ENCODE measurements around the gene TMUB1. TPM values are rescaled to one million over a fixed set of nuclear protein-coding genes. Genes with fewer than 3 reads are reported as not detected.

TMUB1 gene
- total RNA-seq, 1 experiment from 2014 or later = 51.2 TPM

DNA sequence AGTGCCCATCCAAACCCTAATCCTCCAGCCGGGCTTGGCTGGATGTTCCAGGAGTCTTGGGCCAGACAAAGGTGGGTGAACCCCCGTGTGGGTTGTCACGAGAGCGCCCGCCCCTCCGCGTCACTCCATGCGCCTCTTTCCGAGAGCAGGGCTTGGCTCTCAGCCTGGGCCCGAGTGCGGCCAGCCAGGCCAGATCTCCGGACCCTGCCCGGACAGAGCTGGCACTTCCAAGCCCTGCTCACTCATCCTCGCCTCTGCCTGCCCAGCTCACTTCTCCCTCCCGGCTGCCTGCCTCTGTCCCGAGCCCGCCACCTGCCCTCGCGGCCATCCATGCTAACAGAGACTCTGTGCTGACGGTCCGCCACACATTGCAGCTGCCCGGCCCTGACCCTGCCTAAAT lies 37.6 kb upstream of the TMUB1 start:
- no peaks in the 10 kb centered on the region for H3K27me3 Mint-ChIP-seq (ENCODE audit: unreplicated experiment)
- H3K9me3 Mint-ChIP-seq (ENCODE audit: low read depth, unreplicated experiment) = no peaks in the 10 kb centered on the region
- peaks cover 22% of the 10 kb centered on the region for H3K36me3 Mint-ChIP-seq (ENCODE audit: insufficient read depth, unreplicated experiment)
- CTCF ChIA-PET = no interaction called here
- H3K4me3 Mint-ChIP-seq (ENCODE audit: low read depth, unreplicated experiment) = no peak overlapping the region
- H3K27ac Mint-ChIP-seq (ENCODE audit: unreplicated experiment) = no peak overlapping the region
- H3K4me1 Mint-ChIP-seq (ENCODE audit: low read depth, unreplicated experiment) = peaks cover 4% of the 10 kb centered on the region
- TF ChIP-seq, protein P1, sequence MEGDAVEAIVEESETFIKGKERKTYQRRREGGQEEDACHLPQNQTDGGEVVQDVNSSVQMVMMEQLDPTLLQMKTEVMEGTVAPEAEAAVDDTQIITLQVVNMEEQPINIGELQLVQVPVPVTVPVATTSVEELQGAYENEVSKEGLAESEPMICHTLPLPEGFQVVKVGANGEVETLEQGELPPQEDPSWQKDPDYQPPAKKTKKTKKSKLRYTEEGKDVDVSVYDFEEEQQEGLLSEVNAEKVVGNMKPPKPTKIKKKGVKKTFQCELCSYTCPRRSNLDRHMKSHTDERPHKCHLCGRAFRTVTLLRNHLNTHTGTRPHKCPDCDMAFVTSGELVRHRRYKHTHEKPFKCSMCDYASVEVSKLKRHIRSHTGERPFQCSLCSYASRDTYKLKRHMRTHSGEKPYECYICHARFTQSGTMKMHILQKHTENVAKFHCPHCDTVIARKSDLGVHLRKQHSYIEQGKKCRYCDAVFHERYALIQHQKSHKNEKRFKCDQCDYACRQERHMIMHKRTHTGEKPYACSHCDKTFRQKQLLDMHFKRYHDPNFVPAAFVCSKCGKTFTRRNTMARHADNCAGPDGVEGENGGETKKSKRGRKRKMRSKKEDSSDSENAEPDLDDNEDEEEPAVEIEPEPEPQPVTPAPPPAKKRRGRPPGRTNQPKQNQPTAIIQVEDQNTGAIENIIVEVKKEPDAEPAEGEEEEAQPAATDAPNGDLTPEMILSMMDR (IDR thresholded peaks at IDR 0.05; ENCODE audit: unreplicated experiment) = no peak
- BruUV-seq (replicated peaks) = no TSS peak
- intact Hi-C loops (cut with micrococcal nuclease; ENCODE audit: unreplicated experiment) = loop anchor here (5.0 kb wide), 2 partner anchors 121 to 181 kb away; no protein-coding TSS in a partner anchor
- no peak for DNase-seq

DNA sequence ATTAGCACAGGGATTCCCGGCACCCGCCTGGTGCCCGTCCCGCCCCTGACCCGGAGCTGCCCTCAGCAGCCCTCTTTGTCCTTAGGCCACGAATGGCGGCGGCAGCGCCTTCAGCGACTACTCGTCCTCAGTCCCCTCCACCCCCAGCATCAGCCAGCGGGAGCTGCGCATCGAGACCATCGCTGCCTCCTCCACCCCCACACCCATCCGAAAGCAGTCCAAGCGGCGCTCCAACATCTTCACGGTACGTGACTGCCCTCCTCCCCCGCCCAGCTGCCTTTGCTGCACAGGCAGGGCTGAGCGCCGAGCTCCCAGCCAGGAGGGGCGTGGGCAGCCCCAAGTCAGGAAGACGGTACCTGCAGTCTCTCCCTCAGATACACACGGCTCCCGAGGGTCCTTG lies 36.6 kb upstream of the TMUB1 start:
- DNase-seq = no peak
- intact Hi-C loops (cut with micrococcal nuclease; ENCODE audit: unreplicated experiment) = loop anchor here (5.0 kb wide), 2 partner anchors 122 to 182 kb away; no protein-coding TSS in a partner anchor
- BruUV-seq (replicated peaks) = no TSS peak
- TF ChIP-seq, protein P1 (IDR thresholded peaks at IDR 0.05; ENCODE audit: unreplicated experiment) = no peak
- Mint-ChIP-seq H3K4me3 (ENCODE audit: low read depth, unreplicated experiment) (no peak overlapping the region), H3K4me1 (ENCODE audit: low read depth, unreplicated experiment) (peaks cover 7% of the 10 kb centered on the region), H3K36me3 (ENCODE audit: insufficient read depth, unreplicated experiment) (peaks cover 18% of the 10 kb centered on the region), H3K27me3 (ENCODE audit: unreplicated experiment) (no peaks in the 10 kb centered on the region), H3K9me3 (ENCODE audit: low read depth, unreplicated experiment) (no peaks in the 10 kb centered on the region), H3K27ac (ENCODE audit: unreplicated experiment) (no peak overlapping the region)
- CTCF ChIA-PET = no interaction called here

- Mint-ChIP-seq H3K36me3 (ENCODE audit: insufficient read depth, unreplicated experiment) (peaks cover 17% of the 10 kb centered on the region), H3K4me1 (ENCODE audit: low read depth, unreplicated experiment) (peaks cover 7% of the 10 kb centered on the region), H3K27me3 (ENCODE audit: unreplicated experiment) (no peaks in the 10 kb centered on the region), H3K4me3 (ENCODE audit: low read depth, unreplicated experiment) (no peak overlapping the region), H3K9me3 (ENCODE audit: low read depth, unreplicated experiment) (no peaks in the 10 kb centered on the region), H3K27ac (ENCODE audit: unreplicated experiment) (no peak overlapping the region)
- CTCF ChIA-PET = no interaction called here
- TF ChIP-seq, protein P1 (IDR thresholded peaks at IDR 0.05; ENCODE audit: unreplicated experiment) = no peak
- BruUV-seq (replicated peaks) = no TSS peak
- intact Hi-C loops (cut with micrococcal nuclease; ENCODE audit: unreplicated experiment) = no loop called here
- no peak for DNase-seq
These were observed 35.7 kb upstream of the TMUB1 start for GRCh38 chr7:151119055-151119415.

- H3K27me3 Mint-ChIP-seq (ENCODE audit: unreplicated experiment) = no peaks in the 10 kb centered on the region
- DNase-seq = no peak
- peaks cover 7% of the 10 kb centered on the region for H3K4me1 Mint-ChIP-seq (ENCODE audit: low read depth, unreplicated experiment)
- H3K4me3 Mint-ChIP-seq (ENCODE audit: low read depth, unreplicated experiment) = no peak overlapping the region
- H3K9me3 Mint-ChIP-seq (ENCODE audit: low read depth, unreplicated experiment) = no peaks in the 10 kb centered on the region
- intact Hi-C loops (cut with micrococcal nuclease; ENCODE audit: unreplicated experiment) = no loop called here
- peaks cover 17% of the 10 kb centered on the region for H3K36me3 Mint-ChIP-seq (ENCODE audit: insufficient read depth, unreplicated experiment)
- CTCF ChIA-PET = no interaction called here
- TF ChIP-seq, protein P1 (IDR thresholded peaks at IDR 0.05; ENCODE audit: unreplicated experiment) = no peak
- no peak overlapping the region for H3K27ac Mint-ChIP-seq (ENCODE audit: unreplicated experiment)
- no TSS peak for BruUV-seq (replicated peaks)
These were observed 35.1 kb upstream of the TMUB1 start for GRCh38 chr7:151118108-151119054.
